DND-41 (cell line): ENCODE measurements around the gene FAM193A.

Experiments
- EZH2 ChIP-seq: IDR thresholded peaks from 3 replicates; pipeline ENCODE4 v1.6.1; 2012; ENCODE audit warnings: borderline replicate concordance, low read depth, mild to moderate bottlenecking, moderate library complexity, low read length, inconsistent platforms; ENCODE audit not compliant: severe bottlenecking
- TF ChIP-seq, protein P1 (sequence below): IDR thresholded peaks from 2 replicates; pipeline ENCODE4 v1.5.1; 2012; ENCODE audit warnings: borderline replicate concordance, low read length, moderate library complexity, mild to moderate bottlenecking; ENCODE audit not compliant: poor library complexity, severe bottlenecking; ENCODE audit errors: extremely low read depth

DNA sequence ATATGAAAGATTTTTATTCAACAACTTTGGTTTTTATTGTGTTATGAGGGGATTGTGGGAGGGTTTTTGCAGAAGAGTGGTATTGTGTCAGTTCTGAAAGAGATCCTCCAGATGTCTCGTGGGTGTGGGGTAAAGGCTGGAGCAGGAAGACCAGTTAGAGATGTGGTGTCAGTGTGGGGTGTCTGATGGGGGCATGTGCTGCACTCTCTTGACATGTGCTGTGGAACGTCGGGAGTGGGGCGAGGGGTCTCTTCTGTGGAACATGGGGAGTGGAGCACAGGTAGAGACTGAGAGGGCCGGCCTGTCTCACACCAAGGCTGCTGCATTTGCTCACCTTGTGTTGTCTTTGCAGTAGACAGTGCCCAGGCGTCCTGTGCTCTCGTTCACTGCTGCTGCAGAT, 37.6 kb downstream of the FAM193A start:
- TF ChIP-seq, protein P1, sequence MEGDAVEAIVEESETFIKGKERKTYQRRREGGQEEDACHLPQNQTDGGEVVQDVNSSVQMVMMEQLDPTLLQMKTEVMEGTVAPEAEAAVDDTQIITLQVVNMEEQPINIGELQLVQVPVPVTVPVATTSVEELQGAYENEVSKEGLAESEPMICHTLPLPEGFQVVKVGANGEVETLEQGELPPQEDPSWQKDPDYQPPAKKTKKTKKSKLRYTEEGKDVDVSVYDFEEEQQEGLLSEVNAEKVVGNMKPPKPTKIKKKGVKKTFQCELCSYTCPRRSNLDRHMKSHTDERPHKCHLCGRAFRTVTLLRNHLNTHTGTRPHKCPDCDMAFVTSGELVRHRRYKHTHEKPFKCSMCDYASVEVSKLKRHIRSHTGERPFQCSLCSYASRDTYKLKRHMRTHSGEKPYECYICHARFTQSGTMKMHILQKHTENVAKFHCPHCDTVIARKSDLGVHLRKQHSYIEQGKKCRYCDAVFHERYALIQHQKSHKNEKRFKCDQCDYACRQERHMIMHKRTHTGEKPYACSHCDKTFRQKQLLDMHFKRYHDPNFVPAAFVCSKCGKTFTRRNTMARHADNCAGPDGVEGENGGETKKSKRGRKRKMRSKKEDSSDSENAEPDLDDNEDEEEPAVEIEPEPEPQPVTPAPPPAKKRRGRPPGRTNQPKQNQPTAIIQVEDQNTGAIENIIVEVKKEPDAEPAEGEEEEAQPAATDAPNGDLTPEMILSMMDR, result no peak
- no peak for TF ChIP-seq EZH2
